Lung (tissue), 12 donors: Measurements from ENCODE around the gene FCHO1. TPM values are rescaled to one million over a fixed set of nuclear protein-coding genes. Genes with fewer than 3 reads are reported as not detected.

Source experiments
- ATAC-seq: fragments of 200-7000 bp; cut with Tn5 transposase; one replicate; pipeline ENCODE4 v1.9.1; 2020; ENCODE audit warnings: moderate number of reproducible peaks; ENCODE audit not compliant: insufficient read depth, low FRiP score
- DNase-seq, 3 donors: peaks; one replicate each; pipeline ENCODE4 v3.0.0-alpha.2; 2013 to 2017
- H3K27ac ChIP-seq, 2 donors: one replicate each; pipeline ENCODE4 v1.5.1; 2013; ENCODE audit warnings: mild to moderate bottlenecking in 2 of 2, moderate library complexity in 2 of 2, control low read depth in 1 of 2, inconsistent platforms in 1 of 2, low read depth in 1 of 2, low read length in 1 of 2
- H3K27me3 ChIP-seq, 3 donors: one replicate each; pipeline ENCODE4 v1.5.1; 2013; ENCODE audit warnings: low read length in 2 of 3; ENCODE audit not compliant: control insufficient read depth in 3 of 3, insufficient read depth in 3 of 3
- H3K36me3 ChIP-seq, 4 donors: one replicate each; pipeline ENCODE4 v1.5.1; 2013; ENCODE audit warnings: low read length in 4 of 4, mild to moderate bottlenecking in 1 of 4, moderate library complexity in 1 of 4; ENCODE audit not compliant: control insufficient read depth in 4 of 4, insufficient read depth in 4 of 4
- H3K4me1 ChIP-seq, 5 donors: one replicate each; pipeline ENCODE4 v1.5.1; 2013; ENCODE audit warnings: low read length in 5 of 5, mild to moderate bottlenecking in 2 of 5, moderate library complexity in 1 of 5; ENCODE audit not compliant: control insufficient read depth in 5 of 5, insufficient read depth in 5 of 5
- H3K4me3 ChIP-seq: one replicate; pipeline ENCODE4 v1.5.1; 2013; ENCODE audit warnings: mild to moderate bottlenecking, control low read depth, moderate library complexity
- H3K9ac ChIP-seq, 2 donors: one replicate each; pipeline ENCODE4 v1.5.1; 2013; ENCODE audit warnings: low read length in 2 of 2, control low read depth in 1 of 2; ENCODE audit not compliant: insufficient read depth in 1 of 2
- H3K9me3 ChIP-seq, 4 donors: one replicate each; pipeline ENCODE4 v1.5.1; 2013; ENCODE audit warnings: low read length in 3 of 4, mild to moderate bottlenecking in 1 of 4, moderate library complexity in 1 of 4; ENCODE audit not compliant: control insufficient read depth in 4 of 4, insufficient read depth in 3 of 4
- CTCF ChIP-seq: IDR thresholded peaks from 2 replicates; pipeline ENCODE4 v1.5.1; 2012; ENCODE audit warnings: mild to moderate bottlenecking; ENCODE audit errors: control extremely low read depth, extremely low read depth
- WGBS, 2 donors: extraction: QIAGEN DNeasy Blood & Tissue Kit; methylation state at CpG; one replicate each; pipeline ENCODE4 v1.1.7; 2013; 5-methylcytosine and 5-hydroxymethylcytosine counted together
- polyA plus RNA-seq, 2 donors: library from polyadenylated mRNA; stranded (reverse); fragments of 200-250 nt; gene quantifications; one replicate each; pipeline ENCODE4 v1.2.1, GENCODE V29; 2013
- total RNA-seq, 2 donors: library from RNA; depleted of rRNA in 1 of 2; stranded (reverse); fragments of >200 nt in 1 of 2; gene quantifications; one replicate each; pipeline ENCODE4 v1.2.1, GENCODE V29; 2014 to 2021
- donor health status: control.
- donor health status: control.
- donor health status: Bipolar disorder and iron deficiency.
- donor health status: healthy.
- donor health status: DM: yes; HTN: yes; CAD: no.

The FCHO1 gene
- total and polyA plus RNA-seq, 4 donors = 3.2 to 10.4 (median 7.8) TPM

- H3K4me3 ChIP-seq = no peak overlapping the region
- WGBS, 2 donors = 39 to 63% methylated on average over 27 to 29 of the region's 29 CpGs
- peak in 1 of 3 donors; percentile 30 for DNase-seq
Measured at GRCh38 chr19:17829855-17830566, 78.7 kb downstream of the FCHO1 start.

GRCh38 chr19:17830567-17831418, 79.5 kb downstream of the FCHO1 start:
- Histone ChIP-seq H3K4me3 (no peak overlapping the region), H3K27ac (no peak overlapping the region), H3K9me3 (peaks cover 0 to 2% (median 0%) of the 10 kb centered on the region in 4 donors), H3K36me3 (peaks cover 0 to 13% (median 0%) of the 10 kb centered on the region in 4 donors), H3K4me1 (peaks cover 0 to 3% (median 0%) of the 10 kb centered on the region in 5 donors), H3K27me3 (peaks cover 0 to 22% (median 5%) of the 10 kb centered on the region in 3 donors), H3K9ac (no peak overlapping the region)
- no peak for TF ChIP-seq CTCF
- DNase-seq = peak; percentile 20 to 59 (median 38)
- 40 to 67% methylated on average over 45 to 50 of the region's 50 CpGs for WGBS, 2 donors
- ATAC-seq = peak; percentile 30

More at GRCh38 chr19:17829855-17830566, 78.7 kb downstream of the FCHO1 start:
- H3K9me3 ChIP-seq = peaks cover 0 to 2% (median 0%) of the 10 kb centered on the region in 4 donors
- no peak overlapping the region for H3K27ac ChIP-seq
- no peak for TF ChIP-seq CTCF
- peaks cover 0 to 13% (median 0%) of the 10 kb centered on the region in 4 donors for H3K36me3 ChIP-seq
- no peak for ATAC-seq
- peaks cover 0 to 22% (median 5%) of the 10 kb centered on the region in 3 donors for H3K27me3 ChIP-seq
- peaks cover 0 to 3% (median 0%) of the 10 kb centered on the region in 5 donors for H3K4me1 ChIP-seq
- H3K9ac ChIP-seq = no peak overlapping the region

GRCh38 chr19:17831419-17831888, 80.2 kb downstream of the FCHO1 start:
- H3K4me3 ChIP-seq = no peak overlapping the region
- no peak overlapping the region for H3K27ac ChIP-seq
- DNase-seq = no peak
- peaks cover 0 to 3% (median 0%) of the 10 kb centered on the region in 5 donors for H3K4me1 ChIP-seq
- peaks cover 0 to 22% (median 5%) of the 10 kb centered on the region in 3 donors for H3K27me3 ChIP-seq
- no peak overlapping the region for H3K9ac ChIP-seq
- peaks cover 0 to 13% (median 0%) of the 10 kb centered on the region in 4 donors for H3K36me3 ChIP-seq
- ATAC-seq = no peak
- WGBS, 2 donors = 55 to 76% methylated on average over 25 of the region's 25 CpGs
- peaks cover 0 to 2% (median 0%) of the 10 kb centered on the region in 4 donors for H3K9me3 ChIP-seq
- no peak for TF ChIP-seq CTCF
